ENCODE measurements around the gene C19orf73.
A peak's percentile ranks its signal among the peaks of the same experiment; 100 is the strongest.

Gene C19orf73

GRCh38 chr19:49118565-49119410 lies at the start of gene C19orf73:
TSS of gene C19orf73 (minus strand) at chr19:49119143. CDS start at chr19:49119022, 121 bp downstream.
- peak; percentile 95 for DNase-seq (ENCODE audit: low spot score)

- DNase-seq (ENCODE audit: low spot score): no peak
These were observed 49.5 kb upstream of the C19orf73 start for GRCh38 chr19:49168421-49168820.

- DNase-seq (ENCODE audit: low spot score): no peak
These were observed 49.0 kb upstream of the C19orf73 start for GRCh38 chr19:49167857-49168409.

GRCh38 chr19:49165865-49166301 lies 46.9 kb upstream of the C19orf73 start:
- DNase-seq (ENCODE audit: low spot score): no peak

GRCh38 chr19:49165111-49165750 lies 46.3 kb upstream of the C19orf73 start:
- DNase-seq (ENCODE audit: low spot score): no peak

GRCh38 chr19:49161987-49162386 lies 43.0 kb upstream of the C19orf73 start:
- DNase-seq (ENCODE audit: low spot score): no peak

- DNase-seq (ENCODE audit: low spot score): no peak
These were observed 41.7 kb upstream of the C19orf73 start for GRCh38 chr19:49160450-49161189.

- DNase-seq (ENCODE audit: low spot score): peak; percentile 36
These were observed 38.7 kb upstream of the C19orf73 start, which contains the start of gene TRPM4 for GRCh38 chr19:49157445-49158224. TSS of gene TRPM4 (plus strand) at chr19:49157792. CDS start at chr19:49157867, 75 bp downstream.

- no peak for DNase-seq (ENCODE audit: low spot score)
These were observed 36.9 kb upstream of the C19orf73 start for GRCh38 chr19:49155820-49156346.

- no peak for DNase-seq (ENCODE audit: low spot score)
These were observed 36.3 kb upstream of the C19orf73 start, which contains the start of gene HRC for GRCh38 chr19:49155005-49155819. TSS of gene HRC (minus strand) at chr19:49155396. CDS start at chr19:49155237, 159 bp downstream.

GRCh38 chr19:49154279-49154678 lies 35.3 kb upstream of the C19orf73 start:
- no peak for DNase-seq (ENCODE audit: low spot score)

- no peak for DNase-seq (ENCODE audit: low spot score)
These were observed 34.3 kb upstream of the C19orf73 start for GRCh38 chr19:49153167-49153809.

GRCh38 chr19:49152119-49152550 lies 33.2 kb upstream of the C19orf73 start:
- no peak for DNase-seq (ENCODE audit: low spot score)

GRCh38 chr19:49151267-49152118 lies 32.5 kb upstream of the C19orf73 start:
- DNase-seq (ENCODE audit: low spot score): no peak

- no peak for DNase-seq (ENCODE audit: low spot score)
These were observed 32.0 kb upstream of the C19orf73 start for GRCh38 chr19:49150944-49151243.

GRCh38 chr19:49150106-49150943 lies 31.4 kb upstream of the C19orf73 start:
- no peak for DNase-seq (ENCODE audit: low spot score)

- DNase-seq (ENCODE audit: low spot score): no peak
These were observed 30.7 kb upstream of the C19orf73 start for GRCh38 chr19:49149652-49150105.
